Suprapubic skin (tissue), 4 donors: ENCODE data around the gene FERMT2. TPM values are rescaled to one million over a fixed set of nuclear protein-coding genes. Genes with fewer than 3 reads are reported as not detected.

Experiments used
- DNase-seq, 2 donors: peaks; one replicate each; pipeline ENCODE4 v3.0.0-alpha.2; 2019; ENCODE audit warnings: low spot score in 2 of 2
- H3K27ac ChIP-seq: fragments of 200-600 bp; sonication (generic); one replicate; pipeline ENCODE4 v1.5.1; 2019
- H3K27me3 ChIP-seq: fragments of 200-600 bp; sonication (generic); one replicate; pipeline ENCODE4 v1.5.1; 2019
- H3K36me3 ChIP-seq: fragments of 200-600 bp; sonication (generic); one replicate; pipeline ENCODE4 v1.5.1; 2019
- H3K4me1 ChIP-seq: fragments of 200-600 bp; sonication (generic); one replicate; pipeline ENCODE4 v1.5.1; 2019
- H3K4me3 ChIP-seq: fragments of 200-600 bp; sonication (generic); one replicate; pipeline ENCODE4 v1.5.1; 2019; ENCODE audit warnings: mild to moderate bottlenecking
- H3K9me3 ChIP-seq: fragments of 200-600 bp; sonication (generic); one replicate; pipeline ENCODE4 v1.5.1; 2019
- EP300 ChIP-seq: sonication (generic); formaldehyde crosslinking; IDR thresholded peaks from one replicate; pipeline ENCODE4 v1.6.1; 2017; ENCODE audit warnings: antibody characterized with exemption
- POLR2A ChIP-seq, 2 donors: fragments of 450-650 bp; IDR thresholded peaks; one replicate each; pipeline ENCODE4 v1.6.1; 2017; ENCODE audit warnings: antibody characterized with exemption in 2 of 2, mild to moderate bottlenecking in 2 of 2, moderate library complexity in 2 of 2
- POLR2AphosphoS5 ChIP-seq, 3 donors: sonication (generic); formaldehyde crosslinking; IDR thresholded peaks; one replicate each; pipeline ENCODE4 v1.6.1; 2017; ENCODE audit warnings: antibody characterized with exemption in 3 of 3
- WGBS: methylation state at CpG from one replicate; pipeline ENCODE4 v1.1.5; 2018; 5-methylcytosine and 5-hydroxymethylcytosine counted together
- total RNA-seq, 4 donors: library from RNA; depleted of rRNA; stranded (reverse); fragments of >200 nt; gene quantifications; one replicate each; pipeline ENCODE4 v1.1.0, GENCODE V29; 2016
- TF ChIP-seq, protein P1 (sequence below), 2 donors: fragments of 200-600 bp in 1 of 2; fragments of 450-650 bp in 1 of 2; sonication (generic) in 1 of 2; IDR thresholded peaks; one replicate each; pipeline ENCODE4 v1.5.1; 2016 to 2019; ENCODE audit warnings: antibody characterized with exemption in 2 of 2, mild to moderate bottlenecking in 1 of 2, moderate library complexity in 1 of 2

Gene FERMT2
- total RNA-seq, 4 donors from 2014 or later: 9.1 to 17.7 (median 15.1) TPM

GRCh38 chr14:52992236-52992870 lies 41.5 kb upstream of the FERMT2 start:
- TF ChIP-seq, protein P1, sequence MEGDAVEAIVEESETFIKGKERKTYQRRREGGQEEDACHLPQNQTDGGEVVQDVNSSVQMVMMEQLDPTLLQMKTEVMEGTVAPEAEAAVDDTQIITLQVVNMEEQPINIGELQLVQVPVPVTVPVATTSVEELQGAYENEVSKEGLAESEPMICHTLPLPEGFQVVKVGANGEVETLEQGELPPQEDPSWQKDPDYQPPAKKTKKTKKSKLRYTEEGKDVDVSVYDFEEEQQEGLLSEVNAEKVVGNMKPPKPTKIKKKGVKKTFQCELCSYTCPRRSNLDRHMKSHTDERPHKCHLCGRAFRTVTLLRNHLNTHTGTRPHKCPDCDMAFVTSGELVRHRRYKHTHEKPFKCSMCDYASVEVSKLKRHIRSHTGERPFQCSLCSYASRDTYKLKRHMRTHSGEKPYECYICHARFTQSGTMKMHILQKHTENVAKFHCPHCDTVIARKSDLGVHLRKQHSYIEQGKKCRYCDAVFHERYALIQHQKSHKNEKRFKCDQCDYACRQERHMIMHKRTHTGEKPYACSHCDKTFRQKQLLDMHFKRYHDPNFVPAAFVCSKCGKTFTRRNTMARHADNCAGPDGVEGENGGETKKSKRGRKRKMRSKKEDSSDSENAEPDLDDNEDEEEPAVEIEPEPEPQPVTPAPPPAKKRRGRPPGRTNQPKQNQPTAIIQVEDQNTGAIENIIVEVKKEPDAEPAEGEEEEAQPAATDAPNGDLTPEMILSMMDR (IDR thresholded peaks at IDR 0.05): no peak
- no peak for TF ChIP-seq EP300
- no peak for TF ChIP-seq POLR2A (IDR thresholded peaks at IDR 0.05)
- no peak for TF ChIP-seq POLR2AphosphoS5 (IDR thresholded peaks at IDR 0.05)
- H3K27ac ChIP-seq: no peak overlapping the region
- WGBS: 74% methylated on average over 1 of the region's 1 CpG

GRCh38 chr14:52988139-52988538 lies 37.3 kb upstream of the FERMT2 start:
- TF ChIP-seq POLR2AphosphoS5 (IDR thresholded peaks at IDR 0.05): no peak
- TF ChIP-seq, protein P1 (IDR thresholded peaks at IDR 0.05): no peak
- TF ChIP-seq POLR2A (IDR thresholded peaks at IDR 0.05): no peak
- TF ChIP-seq EP300: no peak
- no peak overlapping the region for H3K4me3 ChIP-seq
- no peaks in the 10 kb centered on the region for H3K9me3 ChIP-seq
- H3K27ac ChIP-seq: no peak overlapping the region
- no peak for DNase-seq
- no peaks in the 10 kb centered on the region for H3K4me1 ChIP-seq
- no peaks in the 10 kb centered on the region for H3K27me3 ChIP-seq
- no peaks in the 10 kb centered on the region for H3K36me3 ChIP-seq

More at GRCh38 chr14:52992236-52992870, 41.5 kb upstream of the FERMT2 start:
- H3K36me3 ChIP-seq: no peaks in the 10 kb centered on the region
- no peak for DNase-seq
- no peak overlapping the region for H3K4me3 ChIP-seq
- H3K27me3 ChIP-seq: no peaks in the 10 kb centered on the region
- H3K4me1 ChIP-seq: no peaks in the 10 kb centered on the region
- H3K9me3 ChIP-seq: no peaks in the 10 kb centered on the region

DNA sequence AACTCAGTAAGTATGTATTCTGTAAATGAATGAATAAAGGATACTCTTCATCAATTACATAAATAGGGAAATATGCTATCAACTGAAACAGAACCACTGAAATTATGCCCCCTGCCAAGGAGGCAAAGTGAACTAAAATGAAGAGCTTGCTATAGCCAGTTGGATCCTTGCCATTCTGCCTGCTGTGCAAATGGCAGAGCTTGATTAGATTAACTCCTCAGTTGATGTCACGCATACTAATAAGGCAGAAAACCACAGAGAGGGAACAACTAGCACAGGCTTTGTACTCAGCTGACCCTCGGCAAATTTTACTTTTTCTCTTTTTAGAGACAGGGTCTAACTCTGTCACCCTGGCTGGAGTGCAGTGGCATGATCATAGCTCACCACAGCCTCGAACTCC lies 36.7 kb upstream of the FERMT2 start:
- no peaks in the 10 kb centered on the region for H3K4me1 ChIP-seq
- H3K27me3 ChIP-seq: no peaks in the 10 kb centered on the region
- H3K4me3 ChIP-seq: no peak overlapping the region
- H3K27ac ChIP-seq: no peak overlapping the region
- TF ChIP-seq EP300: no peak
- TF ChIP-seq POLR2AphosphoS5 (IDR thresholded peaks at IDR 0.05): no peak
- no peak for TF ChIP-seq POLR2A (IDR thresholded peaks at IDR 0.05)
- TF ChIP-seq, protein P1 (IDR thresholded peaks at IDR 0.05): no peak
- H3K9me3 ChIP-seq: no peaks in the 10 kb centered on the region
- H3K36me3 ChIP-seq: no peaks in the 10 kb centered on the region
- no peak for DNase-seq
- 63% methylated on average over 3 of the region's 3 CpGs for WGBS

DNA sequence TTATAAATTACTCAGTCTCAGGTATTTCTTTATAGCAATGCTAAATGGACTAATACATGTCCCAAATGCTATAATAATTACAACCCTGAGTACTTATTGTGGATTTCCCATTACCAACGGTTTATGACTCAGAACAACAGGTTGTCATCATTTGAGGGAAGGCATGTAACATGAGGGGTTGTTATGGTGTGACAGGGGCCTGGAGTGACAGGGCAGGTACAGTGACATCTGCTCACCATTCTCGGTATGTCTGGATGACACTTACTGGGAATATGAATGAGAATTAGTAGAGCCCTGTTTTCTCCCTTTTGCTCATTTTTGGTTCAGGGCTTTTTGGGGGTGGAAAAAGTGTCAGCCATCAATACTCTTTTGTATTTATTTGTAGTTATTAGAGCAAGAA lies 36.2 kb upstream of the FERMT2 start:
- TF ChIP-seq EP300 (no peak), POLR2AphosphoS5 (IDR thresholded peaks at IDR 0.05) (no peak), POLR2A (IDR thresholded peaks at IDR 0.05) (no peak)
- TF ChIP-seq, protein P1 (IDR thresholded peaks at IDR 0.05): no peak
- H3K36me3 ChIP-seq: no peaks in the 10 kb centered on the region
- H3K27ac ChIP-seq: no peak overlapping the region
- H3K27me3 ChIP-seq: no peaks in the 10 kb centered on the region
- no peaks in the 10 kb centered on the region for H3K9me3 ChIP-seq
- no peak for DNase-seq
- WGBS: 59% methylated on average over 2 of the region's 2 CpGs
- no peak overlapping the region for H3K4me3 ChIP-seq
- H3K4me1 ChIP-seq: no peaks in the 10 kb centered on the region

DNA sequence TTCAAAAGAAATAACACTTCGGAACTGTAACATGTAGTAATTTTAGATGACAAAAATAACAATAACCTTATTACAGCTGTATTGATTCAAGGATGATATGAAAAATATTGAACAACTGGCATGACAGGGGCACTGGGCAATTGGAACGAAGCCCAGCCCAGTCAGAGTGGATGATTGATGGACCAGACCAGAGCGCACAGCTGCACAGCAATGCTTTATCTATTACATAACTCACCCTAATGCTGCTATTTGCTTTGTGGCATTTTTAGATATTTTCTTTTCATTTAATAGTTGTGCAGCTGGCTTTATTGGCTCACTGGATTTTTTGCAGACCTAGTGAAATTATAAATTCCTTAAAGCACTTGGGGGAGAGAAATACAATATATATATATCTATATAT lies 26.9 kb upstream of the FERMT2 start:
- Histone ChIP-seq H3K9me3 (no peaks in the 10 kb centered on the region), H3K27ac (no peak overlapping the region), H3K36me3 (no peaks in the 10 kb centered on the region), H3K4me1 (no peaks in the 10 kb centered on the region), H3K27me3 (no peaks in the 10 kb centered on the region), H3K4me3 (no peak overlapping the region)
- no peak for TF ChIP-seq EP300
- no peak for TF ChIP-seq POLR2A (IDR thresholded peaks at IDR 0.05)
- TF ChIP-seq, protein P1 (IDR thresholded peaks at IDR 0.05): no peak
- TF ChIP-seq POLR2AphosphoS5 (IDR thresholded peaks at IDR 0.05): no peak
- 45% methylated on average over 3 of the region's 3 CpGs for WGBS
- no peak for DNase-seq
